Stimulated activated CD4-positive, alpha-beta T cell treated with anti-CD3 and anti-CD28 coated beads, Interleukin-1b, Interleukin-23, amount 100 ng/mL, for 4 hours (primary cell): ENCODE measurements around the gene RPTOR.
"Not testable (repeated sequence)": the region's sequence is repeated elsewhere in the genome, so short reads cannot be mapped to it uniquely, and the experiment has no call there.

Source experiments
- DNase-seq, 2 donors: peaks; one replicate each; pipeline ENCODE4 v3.0.0-alpha.2; 2020; ENCODE audit warnings: low read depth in 2 of 2

RPTOR gene, protein sequence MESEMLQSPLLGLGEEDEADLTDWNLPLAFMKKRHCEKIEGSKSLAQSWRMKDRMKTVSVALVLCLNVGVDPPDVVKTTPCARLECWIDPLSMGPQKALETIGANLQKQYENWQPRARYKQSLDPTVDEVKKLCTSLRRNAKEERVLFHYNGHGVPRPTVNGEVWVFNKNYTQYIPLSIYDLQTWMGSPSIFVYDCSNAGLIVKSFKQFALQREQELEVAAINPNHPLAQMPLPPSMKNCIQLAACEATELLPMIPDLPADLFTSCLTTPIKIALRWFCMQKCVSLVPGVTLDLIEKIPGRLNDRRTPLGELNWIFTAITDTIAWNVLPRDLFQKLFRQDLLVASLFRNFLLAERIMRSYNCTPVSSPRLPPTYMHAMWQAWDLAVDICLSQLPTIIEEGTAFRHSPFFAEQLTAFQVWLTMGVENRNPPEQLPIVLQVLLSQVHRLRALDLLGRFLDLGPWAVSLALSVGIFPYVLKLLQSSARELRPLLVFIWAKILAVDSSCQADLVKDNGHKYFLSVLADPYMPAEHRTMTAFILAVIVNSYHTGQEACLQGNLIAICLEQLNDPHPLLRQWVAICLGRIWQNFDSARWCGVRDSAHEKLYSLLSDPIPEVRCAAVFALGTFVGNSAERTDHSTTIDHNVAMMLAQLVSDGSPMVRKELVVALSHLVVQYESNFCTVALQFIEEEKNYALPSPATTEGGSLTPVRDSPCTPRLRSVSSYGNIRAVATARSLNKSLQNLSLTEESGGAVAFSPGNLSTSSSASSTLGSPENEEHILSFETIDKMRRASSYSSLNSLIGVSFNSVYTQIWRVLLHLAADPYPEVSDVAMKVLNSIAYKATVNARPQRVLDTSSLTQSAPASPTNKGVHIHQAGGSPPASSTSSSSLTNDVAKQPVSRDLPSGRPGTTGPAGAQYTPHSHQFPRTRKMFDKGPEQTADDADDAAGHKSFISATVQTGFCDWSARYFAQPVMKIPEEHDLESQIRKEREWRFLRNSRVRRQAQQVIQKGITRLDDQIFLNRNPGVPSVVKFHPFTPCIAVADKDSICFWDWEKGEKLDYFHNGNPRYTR (N-terminal part only)

DNA sequence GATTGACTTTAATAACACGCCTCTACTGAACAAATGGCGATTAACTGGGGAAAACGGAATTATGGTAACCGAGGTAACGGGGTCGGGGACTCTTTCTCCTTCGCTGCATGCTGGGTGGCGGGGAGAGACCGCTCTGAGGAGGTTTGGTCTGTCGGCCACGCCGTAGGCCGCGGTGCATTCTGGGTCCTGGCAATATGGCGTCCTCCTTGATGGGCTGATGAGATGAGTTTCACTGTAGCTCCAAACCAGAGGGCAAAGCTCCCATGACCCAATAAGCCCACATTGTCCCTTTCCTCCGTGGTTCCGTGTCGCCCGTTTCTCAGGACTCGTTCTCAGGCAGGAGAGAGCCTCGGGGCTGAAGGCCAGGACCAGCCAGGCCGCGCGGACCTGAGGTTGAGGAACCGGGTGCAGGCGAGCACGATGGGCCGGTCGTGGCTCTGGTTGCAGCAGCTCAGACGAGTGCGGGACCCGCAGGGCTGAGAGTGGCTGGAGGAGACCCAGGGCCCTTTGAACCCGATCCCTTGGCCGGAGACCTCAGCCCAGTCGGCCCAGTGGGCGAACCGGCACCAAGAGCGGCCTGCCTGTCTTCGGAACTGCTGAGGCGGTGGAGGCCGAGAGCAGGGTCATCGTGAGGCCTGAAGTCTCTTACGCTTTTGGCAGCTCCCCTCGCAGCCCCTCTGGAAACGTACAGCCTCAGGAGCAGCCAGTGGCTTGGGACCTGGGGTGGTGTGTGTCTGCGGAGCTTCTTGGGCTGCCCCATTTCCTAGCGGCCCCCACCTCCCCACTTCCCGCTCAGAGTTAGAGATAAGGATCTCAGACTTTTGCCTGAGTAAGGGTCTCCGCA is at the start of gene RPTOR:
Gene RPTOR (plus strand): TSS at position 184 of the 844 bp plus-strand sequence. CDS start 792 bp downstream, outside the sequence.
- peak; percentile 84 for DNase-seq

DNA sequence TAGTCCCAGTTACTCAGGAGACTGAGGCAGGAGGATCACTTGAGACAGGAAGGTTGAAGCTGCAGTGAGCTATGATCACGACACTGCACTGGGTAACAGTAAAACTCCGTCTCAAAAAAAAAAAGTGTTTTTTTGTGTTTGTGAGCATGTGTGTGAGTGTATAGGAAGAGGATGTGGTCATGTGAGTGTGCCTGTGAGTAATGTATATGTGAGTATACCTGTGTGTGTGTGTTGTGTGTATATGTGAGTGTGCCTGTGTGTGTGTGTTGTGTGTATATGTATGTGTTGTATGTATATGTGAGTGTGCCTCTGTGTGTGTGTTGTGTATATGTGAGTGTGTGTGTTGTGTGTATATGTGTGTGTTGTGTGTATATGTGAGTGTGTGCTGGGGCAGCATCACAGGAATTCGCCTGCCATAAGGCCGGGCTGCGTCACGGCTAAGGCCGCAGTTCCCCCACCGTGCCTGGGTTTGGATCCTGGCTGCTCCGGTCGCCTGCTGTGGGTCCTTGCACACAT is 46.9 kb upstream of the RPTOR start:
- DNase-seq = no peak

DNA sequence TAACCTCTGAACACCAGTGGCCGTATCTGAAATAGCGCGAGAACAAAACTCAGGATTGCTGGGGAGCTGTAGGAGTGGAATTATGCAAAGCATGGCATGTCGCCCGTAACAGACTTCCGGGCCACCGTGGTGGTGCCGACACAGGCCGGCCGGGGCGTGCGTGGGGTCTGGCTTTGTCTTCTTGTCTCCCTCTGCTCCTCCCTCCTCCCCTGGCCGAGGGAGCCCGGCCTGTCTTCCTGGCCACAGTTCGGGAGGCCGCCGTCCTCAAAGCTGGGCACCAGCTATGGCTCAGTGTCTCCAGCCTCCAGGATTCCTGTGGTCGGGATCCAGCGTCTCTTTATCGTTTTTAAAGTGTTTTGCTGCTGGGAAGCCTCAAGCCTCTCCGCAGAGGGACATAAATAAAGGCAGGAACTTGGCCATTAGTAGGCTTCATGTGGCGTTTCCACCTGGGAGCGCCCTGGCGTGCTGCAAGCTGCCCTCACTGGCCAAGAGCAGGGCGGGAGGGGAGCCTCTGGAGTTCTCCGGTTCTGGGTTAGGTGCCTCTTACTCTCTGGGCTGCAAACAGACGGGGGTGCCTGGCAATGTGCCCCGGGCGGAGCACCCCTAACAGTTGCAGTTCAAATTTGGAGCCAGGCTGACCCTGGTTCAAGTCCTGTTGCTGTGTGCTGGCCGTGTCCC is 46.3 kb upstream of the RPTOR start:
- no peak for DNase-seq

DNA sequence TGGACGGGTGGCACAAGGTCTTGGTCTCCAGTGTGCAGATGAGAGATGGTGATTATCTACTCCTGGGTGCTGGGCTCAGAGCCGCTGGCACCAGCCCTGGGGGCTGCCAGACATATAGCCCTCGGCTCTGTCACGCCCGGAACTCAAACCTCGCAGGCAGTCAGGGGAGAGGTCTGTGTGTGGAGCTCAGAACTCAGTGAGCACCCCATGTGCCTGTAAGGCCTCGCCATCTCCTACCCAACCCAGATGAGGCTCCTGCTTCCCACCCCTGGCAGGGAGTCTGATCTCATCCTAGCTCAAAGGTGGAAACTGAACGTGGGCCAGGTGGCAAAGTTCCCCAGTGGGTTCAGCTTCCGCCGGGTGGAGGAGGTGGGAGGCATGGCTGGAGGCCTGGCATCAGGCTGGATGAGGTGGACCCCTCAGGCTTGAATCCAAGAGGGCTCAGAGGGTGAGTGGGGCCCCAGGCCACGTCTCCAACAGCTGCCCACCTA is 45.7 kb upstream of the RPTOR start:
- no peak for DNase-seq

DNA sequence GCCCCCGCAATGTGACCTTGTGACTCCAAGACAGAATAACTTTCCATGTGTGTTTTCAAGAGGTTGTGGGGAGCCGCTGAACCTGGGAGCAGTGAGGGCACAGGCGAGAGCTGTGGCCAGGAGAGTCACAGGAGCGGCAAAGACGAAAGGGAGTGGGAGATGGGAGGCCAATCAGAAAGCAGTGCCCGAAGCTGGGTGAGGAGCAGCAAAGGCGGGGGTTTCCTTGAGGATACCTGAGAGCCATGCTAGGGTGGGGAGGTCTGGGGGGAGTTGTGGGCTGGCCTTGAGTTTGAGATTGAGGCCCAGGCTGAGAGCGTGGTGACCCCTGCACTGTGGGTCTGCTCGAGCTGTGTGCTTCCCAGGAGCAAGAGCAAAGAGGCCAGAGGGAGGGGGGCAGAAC is 45.1 kb upstream of the RPTOR start:
- DNase-seq = no peak

DNA sequence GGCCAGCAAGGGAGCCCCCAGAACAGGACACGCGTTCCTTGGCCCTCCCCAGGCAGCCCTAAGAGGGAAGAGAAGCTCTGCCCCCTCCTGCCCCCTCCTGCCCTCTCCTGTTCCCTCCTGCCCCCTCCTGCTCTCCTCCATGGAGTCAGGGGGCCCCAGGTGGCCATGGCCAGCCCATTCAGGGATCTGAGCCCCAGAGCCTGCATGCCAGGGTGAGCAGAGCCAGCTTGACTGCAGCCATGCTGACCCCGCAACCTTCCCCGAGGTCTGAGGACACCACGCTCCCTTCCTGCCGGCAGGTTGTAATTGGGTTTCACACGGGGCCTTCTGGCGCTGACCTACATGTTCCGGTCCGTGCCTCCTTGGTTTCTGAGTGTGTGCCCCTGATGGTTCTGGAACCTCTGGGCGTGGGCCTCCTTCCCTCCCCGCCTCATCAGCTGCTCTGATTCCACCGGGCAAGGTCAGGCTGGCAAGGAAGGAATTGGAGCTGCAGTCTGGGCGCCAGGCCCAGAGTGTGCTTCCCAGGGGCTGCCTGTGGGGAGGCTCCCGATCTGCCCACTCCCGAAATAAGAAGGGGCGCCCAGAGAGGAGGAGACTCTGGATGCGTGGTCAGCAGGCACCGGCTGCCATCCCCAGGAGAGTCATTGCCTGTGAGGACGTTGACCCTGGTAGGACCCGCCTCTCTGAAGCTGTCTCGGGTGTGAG is 44.5 kb upstream of the RPTOR start:
- DNase-seq = no peak

DNA sequence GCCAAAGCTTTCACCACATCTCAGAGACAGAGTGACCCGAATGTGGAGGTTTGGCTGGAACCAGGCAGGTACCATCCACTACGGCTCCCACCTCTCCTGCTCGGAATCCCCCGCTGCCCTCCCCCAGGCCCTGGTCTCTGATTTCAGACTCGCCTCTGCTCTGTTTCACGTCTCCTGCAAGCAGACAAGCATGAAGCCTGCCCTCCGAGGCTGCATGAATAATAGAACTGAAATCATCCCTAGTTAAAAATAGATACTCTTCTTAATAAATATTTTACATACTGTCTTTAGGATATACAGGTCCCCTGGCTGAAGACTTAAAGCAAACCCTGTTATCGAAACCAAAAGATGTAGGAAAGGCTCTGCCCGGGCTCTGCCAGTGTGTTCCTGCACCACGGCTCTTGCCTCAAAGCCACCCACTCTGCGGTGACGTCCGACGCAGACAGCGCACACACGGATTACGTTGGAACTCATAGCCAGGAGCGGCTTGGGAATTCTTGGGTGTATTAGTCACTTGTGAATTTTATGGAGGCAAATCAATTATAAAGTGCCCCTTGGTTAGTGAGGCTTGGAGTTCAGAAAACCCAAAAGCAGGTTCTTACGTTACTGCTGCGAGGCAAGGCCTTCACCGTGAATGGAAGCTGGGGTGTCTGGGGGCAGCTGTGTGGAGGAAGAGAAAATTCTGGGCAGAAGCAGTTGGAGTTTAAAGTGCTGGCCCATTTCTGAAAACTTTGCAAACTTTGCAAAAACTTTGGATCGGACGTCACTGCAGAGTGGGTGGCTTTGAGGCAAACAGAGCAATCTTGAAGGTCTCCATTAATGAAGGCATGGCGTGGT is 42.7 kb upstream of the RPTOR start:
- no peak for DNase-seq

DNA sequence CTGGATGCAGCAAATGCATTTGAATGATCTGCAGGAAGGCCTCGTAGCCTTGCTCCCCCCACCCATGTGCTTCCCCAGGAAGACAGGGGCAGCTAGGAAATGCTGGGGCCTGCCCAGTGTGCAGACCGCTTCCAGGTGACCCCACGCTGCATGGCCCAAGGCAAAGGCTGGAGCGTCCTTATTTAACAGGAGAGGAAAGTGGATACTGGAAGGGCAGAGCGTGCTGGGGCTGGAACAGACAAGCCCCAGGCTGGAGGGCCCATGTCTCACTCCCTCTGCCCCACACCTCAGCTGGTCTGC is 42.1 kb upstream of the RPTOR start:
- no peak for DNase-seq

DNA sequence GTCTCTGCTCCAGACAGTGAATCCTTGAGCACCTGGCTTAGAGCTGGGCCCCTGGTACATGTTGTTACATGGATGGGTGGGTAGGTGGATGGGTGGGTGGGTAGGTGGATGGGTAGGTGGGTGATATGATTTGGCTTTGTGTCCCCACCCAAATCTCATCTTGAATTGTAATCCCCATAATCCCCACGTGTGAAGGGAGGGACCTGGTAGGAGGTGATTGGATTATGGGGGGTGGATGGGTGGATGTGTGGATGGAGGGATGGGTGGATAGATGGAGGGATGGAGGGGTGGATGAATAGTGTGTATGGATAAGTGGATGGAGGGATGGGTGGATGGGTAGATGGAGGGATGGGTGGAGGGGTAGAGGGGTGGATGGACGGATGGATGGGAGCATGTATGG is 41.6 kb upstream of the RPTOR start:
- no peak for DNase-seq

DNA sequence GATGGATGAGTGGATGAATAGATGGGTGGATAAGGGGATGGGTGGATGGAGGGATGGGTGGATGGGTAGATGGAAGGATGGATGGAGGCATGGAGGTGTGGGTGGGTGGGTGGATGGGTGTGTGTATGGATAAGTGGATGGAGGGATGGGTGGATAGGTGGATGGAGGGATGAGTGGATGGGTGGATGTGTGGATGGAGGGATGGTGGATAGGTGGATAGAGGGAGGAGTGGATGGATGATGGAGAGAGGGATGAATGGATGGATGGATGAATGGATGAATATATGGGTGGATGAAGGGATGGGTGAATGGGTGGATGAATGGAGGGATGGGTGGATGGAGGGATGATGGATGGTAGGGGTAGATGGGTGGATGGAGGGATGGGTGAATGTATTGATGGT is 40.7 kb upstream of the RPTOR start:
- no peak for DNase-seq

DNA sequence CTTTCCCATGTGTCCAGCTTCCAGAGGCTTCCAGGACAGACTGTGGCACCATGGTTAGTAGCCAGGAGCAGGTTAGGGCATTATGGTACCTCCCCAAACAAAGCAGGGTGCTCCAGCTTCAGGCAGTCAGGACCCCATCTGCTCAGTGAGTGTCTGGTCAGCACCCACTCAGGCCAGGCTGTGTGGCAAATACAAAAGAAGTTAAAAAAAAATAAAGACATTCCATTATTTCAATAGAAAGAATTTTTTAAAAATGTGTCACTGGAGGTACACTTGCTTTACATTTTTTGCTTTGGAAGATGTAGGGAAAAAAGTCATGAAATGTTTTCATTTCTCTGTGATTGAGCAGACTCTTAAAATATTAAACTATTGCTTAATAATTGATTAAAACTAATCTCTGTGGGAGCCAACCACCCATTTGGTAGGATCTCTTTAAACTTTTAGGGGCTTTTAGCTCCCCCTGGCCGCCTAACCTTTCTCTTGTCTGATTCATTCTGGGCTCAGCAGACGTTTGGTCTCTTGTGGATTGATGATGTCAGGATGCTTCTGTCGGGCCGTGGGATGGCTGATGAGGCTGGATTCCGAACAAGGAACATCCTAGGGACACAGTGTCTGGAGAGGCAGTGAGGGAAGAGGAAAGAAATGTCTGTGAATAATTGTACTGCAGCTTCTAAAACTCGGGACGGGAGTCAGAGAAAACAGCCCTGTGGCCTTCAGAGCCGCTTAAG is 39.8 kb upstream of the RPTOR start:
- DNase-seq = no peak

DNA sequence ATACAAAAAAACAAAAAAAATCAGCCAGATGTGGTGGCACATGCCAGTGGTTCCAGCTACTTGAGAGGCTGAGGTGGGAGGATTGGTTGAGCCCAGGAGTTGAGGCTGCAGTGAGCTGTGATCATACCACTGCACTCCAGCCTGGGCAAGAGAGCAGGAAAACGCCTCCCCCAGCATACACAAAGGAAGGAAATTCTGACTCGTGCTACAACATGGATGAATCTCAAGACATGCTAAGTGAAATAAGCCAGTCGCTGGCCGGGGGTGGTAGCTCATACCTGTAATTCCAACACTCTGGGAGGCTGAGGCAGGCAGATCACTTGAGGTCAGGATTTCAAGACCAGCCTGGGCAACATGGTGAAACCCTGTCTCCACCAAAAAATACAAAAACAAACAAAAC is 37.5 kb upstream of the RPTOR start:
- DNase-seq = not testable (repeated sequence)

DNA sequence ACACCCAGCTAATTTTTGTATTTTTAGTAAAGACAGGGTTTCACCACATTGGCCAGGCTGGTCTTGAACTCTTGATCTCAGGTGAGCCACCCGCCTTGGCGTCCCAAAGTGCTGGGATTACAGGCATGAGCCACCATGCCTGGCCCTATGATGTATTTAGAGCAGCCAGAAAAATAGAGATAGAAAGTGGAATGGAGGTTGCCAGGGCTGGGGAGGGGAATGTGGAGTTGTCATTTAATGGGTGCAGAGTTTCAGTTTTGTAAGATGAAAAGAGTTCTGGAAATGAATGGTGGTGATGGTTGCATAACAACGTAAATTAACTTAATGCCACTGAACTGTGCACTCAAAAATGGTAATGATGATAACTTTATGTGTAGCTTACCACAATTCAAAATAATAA is 36.7 kb upstream of the RPTOR start:
- DNase-seq = no peak

DNA sequence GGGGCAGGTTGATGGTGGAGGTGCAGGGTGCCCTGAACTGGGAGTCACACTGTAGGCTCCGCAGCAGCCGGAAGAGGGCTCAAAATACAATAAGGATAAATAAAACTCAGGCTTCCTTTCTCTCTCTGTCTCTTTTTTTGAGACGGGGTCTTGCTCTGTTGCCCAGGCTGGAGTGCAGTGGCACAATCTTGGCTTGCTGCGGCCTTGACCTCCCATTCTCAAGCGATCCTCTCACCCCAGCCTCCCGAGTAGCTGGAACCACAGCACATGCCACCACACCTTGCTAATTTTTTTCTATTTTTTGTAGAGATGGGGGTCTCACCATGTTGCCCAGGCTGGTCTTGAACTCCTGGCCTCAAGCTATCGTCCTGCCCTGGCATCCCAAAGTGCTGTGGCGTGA is 35.3 kb upstream of the RPTOR start:
- no peak for DNase-seq

DNA sequence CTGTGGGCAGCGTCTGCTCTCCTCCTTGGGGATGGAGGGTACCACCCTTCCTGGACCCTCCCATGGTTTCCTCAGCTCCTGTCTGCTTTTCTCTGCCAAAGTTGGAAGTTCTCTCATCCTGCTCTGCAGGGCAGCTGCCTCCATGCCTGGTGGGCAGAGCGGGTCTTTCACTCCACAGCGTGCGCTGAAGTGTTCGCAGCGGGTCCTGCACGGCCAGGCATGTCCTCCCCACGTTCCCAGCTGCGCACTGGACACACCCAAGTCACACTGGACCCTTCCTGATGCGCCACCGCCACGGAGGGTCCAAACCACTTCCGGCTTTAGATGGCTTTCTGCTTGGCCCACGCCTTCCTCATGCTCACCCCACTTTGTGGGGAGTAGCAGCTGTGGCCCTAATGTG is 34.5 kb upstream of the RPTOR start:
- DNase-seq = no peak

DNA sequence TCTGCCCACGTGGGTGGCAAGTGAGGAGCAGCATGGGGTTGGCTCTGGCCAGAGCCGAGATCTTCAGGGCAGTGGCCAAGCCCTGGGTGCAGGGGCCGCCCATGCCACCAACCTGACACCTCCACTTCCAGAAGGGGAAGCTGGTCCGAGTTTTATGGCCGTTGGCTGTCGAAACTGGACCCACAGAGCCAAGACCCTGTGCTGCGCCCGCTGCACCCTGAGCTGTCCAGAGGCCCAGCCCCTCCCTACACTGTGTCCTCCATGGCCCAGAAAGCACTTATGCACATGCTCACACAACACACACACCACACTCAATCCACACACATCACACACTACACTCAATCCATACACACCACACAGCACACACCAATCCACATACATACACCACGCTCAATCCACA is 33.9 kb upstream of the RPTOR start:
- no peak for DNase-seq

DNA sequence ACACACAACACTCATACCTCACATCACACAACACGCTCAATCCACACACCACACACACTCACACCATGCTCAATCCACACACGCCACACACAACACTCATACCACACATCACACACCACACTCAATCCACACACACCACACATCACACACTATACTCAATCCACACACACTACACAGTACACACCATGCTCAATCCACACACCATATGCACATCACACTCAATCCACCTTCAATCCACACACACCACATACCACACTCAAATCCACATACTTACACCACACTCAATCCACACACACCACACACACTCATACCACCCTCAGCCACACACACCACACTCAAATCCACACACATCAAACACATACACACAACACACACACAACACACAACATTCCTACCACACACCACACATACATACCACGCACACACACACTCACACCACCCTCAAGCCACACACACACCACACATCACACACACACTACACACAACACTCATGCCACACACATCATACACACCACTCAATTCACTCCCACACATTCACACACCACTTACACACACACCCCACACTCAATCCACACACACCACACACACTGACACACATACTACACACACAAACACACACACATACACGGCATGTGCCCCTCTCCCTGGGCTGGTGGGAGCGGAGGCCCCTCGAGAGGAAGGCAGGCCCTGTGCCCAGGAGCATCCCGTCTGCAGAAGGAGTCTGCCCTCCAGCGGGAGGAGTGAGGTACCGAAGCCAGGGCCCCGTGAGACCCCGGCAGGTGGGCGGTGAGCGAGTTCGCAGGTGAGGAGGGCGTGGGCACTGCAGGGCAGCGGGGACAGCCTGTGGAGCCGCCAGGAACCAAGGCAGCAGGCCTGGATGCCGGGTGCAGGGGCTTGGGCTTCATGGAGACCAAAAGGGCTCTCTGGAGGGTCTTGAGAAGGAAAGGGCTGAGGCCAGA is 33.1 kb upstream of the RPTOR start:
- no peak for DNase-seq
